Fibroblast of skin of left biceps (primary cell): ENCODE measurements around the gene GFRA1.

ENCODE experiments used
- DNase-seq, 2 experiments: peaks; one replicate each; pipeline ENCODE4 v3.0.0-alpha.2; 2013; ENCODE audit warnings: low read depth in 2 of 2

The GFRA1 gene

GRCh38 chr10:116241085-116241484 is 31.9 kb downstream of the GFRA1 start:
- no peak for DNase-seq

GRCh38 chr10:116240157-116240950 is 32.7 kb downstream of the GFRA1 start:
- DNase-seq, result no peak

- DNase-seq, result no peak
Measured at GRCh38 chr10:116239229-116239628, 33.8 kb downstream of the GFRA1 start.

GRCh38 chr10:116237970-116238369 is 35.0 kb downstream of the GFRA1 start:
- no peak for DNase-seq

GRCh38 chr10:116237260-116237659 is 35.7 kb downstream of the GFRA1 start:
- no peak for DNase-seq

GRCh38 chr10:116233230-116233629 is 39.8 kb downstream of the GFRA1 start:
- DNase-seq, result no peak

- DNase-seq, result no peak
Measured at GRCh38 chr10:116232613-116233012, 40.4 kb downstream of the GFRA1 start.

- no peak for DNase-seq
Measured at GRCh38 chr10:116226766-116227165, 46.2 kb downstream of the GFRA1 start.

GRCh38 chr10:116226053-116226452 is 47.0 kb downstream of the GFRA1 start:
- DNase-seq, result no peak

- DNase-seq, result no peak
Measured at GRCh38 chr10:116223289-116223688, 49.7 kb downstream of the GFRA1 start.

GRCh38 chr10:116221053-116221452 is 52.0 kb downstream of the GFRA1 start:
- DNase-seq, result no peak

- no peak for DNase-seq
Measured at GRCh38 chr10:116216676-116217075, 56.3 kb downstream of the GFRA1 start.

- DNase-seq, result no peak
Measured at GRCh38 chr10:116215651-116216050, 57.4 kb downstream of the GFRA1 start.

- peak; percentile 57 to 73 for DNase-seq
Measured at GRCh38 chr10:116211682-116212081, 61.3 kb downstream of the GFRA1 start.

GRCh38 chr10:116210588-116211346 is 62.2 kb downstream of the GFRA1 start:
- peak in 1 of 2 experiments; percentile 12 for DNase-seq

GRCh38 chr10:116209781-116210180 is 63.2 kb downstream of the GFRA1 start:
- DNase-seq, result no peak

GRCh38 chr10:116208956-116209567 is 63.9 kb downstream of the GFRA1 start:
- no peak for DNase-seq

GRCh38 chr10:116207690-116208089 is 65.3 kb downstream of the GFRA1 start:
- no peak for DNase-seq

GRCh38 chr10:116203661-116204060 is 69.3 kb downstream of the GFRA1 start:
- no peak for DNase-seq

- no peak for DNase-seq
Measured at GRCh38 chr10:116201670-116202430, 71.2 kb downstream of the GFRA1 start.

- peak in 1 of 2 experiments; percentile 23 for DNase-seq
Measured at GRCh38 chr10:116201011-116201410, 72.0 kb downstream of the GFRA1 start.

GRCh38 chr10:116198676-116199035 is 74.3 kb downstream of the GFRA1 start:
- no peak for DNase-seq
